Coronary artery (tissue), 2 donors: ENCODE data around the gene ZSCAN23.
"Not testable (repeated sequence)": the region's sequence is repeated elsewhere in the genome, so short reads cannot be mapped to it uniquely, and the experiment has no call there.

ENCODE experiments used
- DNase-seq: peaks from one replicate; pipeline ENCODE4 v3.0.0-alpha.2; 2017; ENCODE audit warnings: low spot score
- H3K27ac ChIP-seq, 2 donors: fragments of 200-600 bp; sonication (generic); one replicate each; pipeline ENCODE4 v1.5.1; 2016 to 2019
- H3K4me3 ChIP-seq: fragments of 200-600 bp; sonication (generic); 2 replicates; pipeline ENCODE4 v1.5.1; 2016; ENCODE audit warnings: mild to moderate bottlenecking, moderate library complexity
- TF ChIP-seq, protein P1 (sequence below): fragments of 200-600 bp; sonication (generic); IDR thresholded peaks from one replicate; pipeline ENCODE4 v1.5.1; 2019; ENCODE audit warnings: antibody characterized with exemption

ZSCAN23 gene

DNA sequence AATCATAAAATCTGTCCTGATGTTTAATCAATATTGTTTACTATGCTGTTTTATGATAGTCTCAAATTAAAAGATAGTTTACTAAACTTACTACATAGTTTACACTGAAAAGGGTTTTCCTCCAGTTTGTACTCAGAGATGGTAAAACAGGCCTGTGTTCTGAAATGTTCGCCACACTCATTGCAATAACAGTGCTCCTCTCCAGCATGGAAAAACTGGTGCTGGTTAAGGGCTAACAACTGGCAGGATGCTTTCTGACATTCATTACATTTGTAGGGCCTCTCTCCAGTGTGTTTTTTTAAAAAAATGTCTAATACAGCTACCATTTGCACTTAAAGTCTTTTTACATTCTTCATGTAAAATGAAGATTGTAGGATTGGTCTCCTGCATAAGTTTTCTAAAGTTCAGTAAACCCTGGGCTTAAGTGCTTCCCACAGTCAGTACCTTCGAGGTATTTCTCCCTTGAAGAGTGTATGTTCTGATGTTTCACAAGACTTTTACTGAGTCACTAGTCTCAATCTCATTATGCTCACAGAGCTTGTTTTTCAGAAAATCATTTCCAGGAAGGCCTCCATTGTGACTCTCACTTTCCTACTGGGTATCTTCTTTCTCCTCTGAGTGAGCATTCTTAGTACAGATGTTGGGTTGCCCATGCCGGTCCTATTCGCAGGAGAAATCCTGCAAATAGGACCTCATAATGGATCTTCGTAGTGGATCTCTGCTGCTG is 35.1 kb downstream of the ZSCAN23 start:
- no peak for DNase-seq
- TF ChIP-seq, protein P1, sequence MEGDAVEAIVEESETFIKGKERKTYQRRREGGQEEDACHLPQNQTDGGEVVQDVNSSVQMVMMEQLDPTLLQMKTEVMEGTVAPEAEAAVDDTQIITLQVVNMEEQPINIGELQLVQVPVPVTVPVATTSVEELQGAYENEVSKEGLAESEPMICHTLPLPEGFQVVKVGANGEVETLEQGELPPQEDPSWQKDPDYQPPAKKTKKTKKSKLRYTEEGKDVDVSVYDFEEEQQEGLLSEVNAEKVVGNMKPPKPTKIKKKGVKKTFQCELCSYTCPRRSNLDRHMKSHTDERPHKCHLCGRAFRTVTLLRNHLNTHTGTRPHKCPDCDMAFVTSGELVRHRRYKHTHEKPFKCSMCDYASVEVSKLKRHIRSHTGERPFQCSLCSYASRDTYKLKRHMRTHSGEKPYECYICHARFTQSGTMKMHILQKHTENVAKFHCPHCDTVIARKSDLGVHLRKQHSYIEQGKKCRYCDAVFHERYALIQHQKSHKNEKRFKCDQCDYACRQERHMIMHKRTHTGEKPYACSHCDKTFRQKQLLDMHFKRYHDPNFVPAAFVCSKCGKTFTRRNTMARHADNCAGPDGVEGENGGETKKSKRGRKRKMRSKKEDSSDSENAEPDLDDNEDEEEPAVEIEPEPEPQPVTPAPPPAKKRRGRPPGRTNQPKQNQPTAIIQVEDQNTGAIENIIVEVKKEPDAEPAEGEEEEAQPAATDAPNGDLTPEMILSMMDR, result no peak
- Histone ChIP-seq H3K27ac (no peak overlapping the region), H3K4me3 (no peak overlapping the region)

DNA sequence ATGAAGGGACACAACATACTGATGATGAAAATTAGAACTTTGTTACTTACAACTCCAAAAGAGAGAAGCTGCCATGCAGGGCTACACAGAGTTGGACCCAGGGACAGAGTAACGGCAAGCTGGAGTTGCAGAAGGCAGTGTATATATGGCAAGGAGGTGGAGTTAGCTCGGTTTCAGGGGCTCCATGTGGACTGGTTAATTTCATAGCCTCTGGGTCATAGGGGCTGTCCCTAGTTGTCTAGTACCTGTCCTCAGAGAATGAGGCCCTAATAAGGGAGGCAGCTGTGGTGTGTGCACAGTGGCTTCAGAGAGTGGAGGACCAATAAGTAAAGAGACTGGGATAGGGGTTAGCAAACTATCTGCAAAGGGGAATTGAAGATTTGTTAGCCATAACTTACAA is 35.9 kb downstream of the ZSCAN23 start:
- no peak for DNase-seq
- TF ChIP-seq, protein P1, result no peak
- no peak overlapping the region for H3K4me3 ChIP-seq
- no peak overlapping the region for H3K27ac ChIP-seq

DNA sequence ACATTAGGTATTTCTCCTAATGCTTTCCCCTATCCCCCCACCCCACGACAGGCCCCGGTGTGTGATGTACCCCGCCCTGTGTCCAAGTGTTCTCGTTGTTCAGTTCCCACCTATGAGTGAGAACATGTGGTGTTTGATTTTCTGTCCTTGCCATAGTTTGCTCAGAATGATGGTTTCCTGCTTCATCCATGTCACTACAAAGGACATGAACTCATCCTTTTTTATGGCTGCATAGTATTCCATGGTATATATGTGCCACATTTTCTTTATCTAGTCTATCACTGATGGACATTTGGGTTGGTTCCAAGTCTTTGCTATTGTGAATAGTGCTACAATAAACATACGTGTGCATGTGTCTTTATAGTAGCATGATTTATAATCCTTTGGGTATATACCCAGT is 39.4 kb downstream of the ZSCAN23 start:
- H3K4me3 ChIP-seq, DNase-seq, H3K27ac ChIP-seq: not testable (repeated sequence)

DNA sequence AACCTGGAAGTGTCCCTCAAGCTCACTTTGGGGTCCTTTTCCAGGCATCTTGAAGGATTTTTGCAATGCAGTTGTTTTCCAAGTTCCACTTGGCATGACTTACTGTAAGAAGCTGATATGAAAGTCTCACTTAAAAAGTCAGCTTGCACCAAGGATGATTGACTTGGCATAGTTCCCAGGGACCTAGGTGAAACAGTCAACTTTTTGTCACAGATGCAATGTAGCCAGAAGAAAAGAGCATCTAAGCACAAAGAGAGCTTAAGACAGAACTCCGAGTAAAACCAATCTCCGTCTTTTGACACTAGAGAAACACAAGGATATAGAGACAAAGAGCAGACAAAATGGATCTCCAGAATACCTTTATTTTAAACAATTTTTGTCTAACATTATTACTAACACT is 41.1 kb downstream of the ZSCAN23 start:
- Histone ChIP-seq H3K4me3 (no peak overlapping the region), H3K27ac (no peak overlapping the region)
- TF ChIP-seq, protein P1, result no peak
- DNase-seq, result no peak

DNA sequence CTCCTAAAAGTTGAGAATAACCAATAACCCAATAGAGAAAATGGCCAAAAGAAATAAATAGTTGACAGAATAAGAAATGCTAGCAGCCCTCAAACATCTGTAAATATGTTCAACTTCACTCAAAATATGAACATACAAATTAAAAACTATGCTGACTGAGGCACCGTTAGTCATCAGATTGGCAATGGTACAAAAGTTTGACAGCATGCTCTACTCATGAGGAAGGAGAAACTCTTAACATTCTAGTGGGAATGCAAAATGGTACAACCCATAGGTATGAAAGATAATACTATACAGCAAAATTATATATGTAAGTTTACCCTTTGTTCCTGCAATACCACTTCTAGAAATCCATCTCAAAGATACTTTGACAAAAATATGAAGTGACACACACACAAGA is 42.1 kb downstream of the ZSCAN23 start:
- no peak for DNase-seq
- H3K27ac ChIP-seq, result no peak overlapping the region
- H3K4me3 ChIP-seq, result no peak overlapping the region
- TF ChIP-seq, protein P1, result no peak

DNA sequence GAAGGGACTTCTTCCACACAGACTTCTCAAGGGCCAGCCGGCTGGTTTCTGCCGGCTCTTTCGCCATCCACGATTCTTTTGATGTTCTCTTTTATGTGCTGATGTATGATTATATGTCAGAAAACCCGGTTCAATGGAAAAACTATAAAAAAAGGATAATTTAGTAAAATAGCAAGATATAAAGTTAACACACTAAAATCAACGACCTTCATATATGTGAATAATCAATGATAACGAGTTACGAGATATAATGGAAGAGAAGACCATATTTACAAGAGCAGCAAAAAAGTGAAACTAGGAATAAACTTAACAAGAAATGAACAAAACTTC is 43.2 kb downstream of the ZSCAN23 start:
- TF ChIP-seq, protein P1, result no peak
- H3K27ac ChIP-seq, result peak overlapping the region in 1 of 2 donors; percentile 58
- DNase-seq, result no peak
- peak overlapping the region; percentile 78 for H3K4me3 ChIP-seq

DNA sequence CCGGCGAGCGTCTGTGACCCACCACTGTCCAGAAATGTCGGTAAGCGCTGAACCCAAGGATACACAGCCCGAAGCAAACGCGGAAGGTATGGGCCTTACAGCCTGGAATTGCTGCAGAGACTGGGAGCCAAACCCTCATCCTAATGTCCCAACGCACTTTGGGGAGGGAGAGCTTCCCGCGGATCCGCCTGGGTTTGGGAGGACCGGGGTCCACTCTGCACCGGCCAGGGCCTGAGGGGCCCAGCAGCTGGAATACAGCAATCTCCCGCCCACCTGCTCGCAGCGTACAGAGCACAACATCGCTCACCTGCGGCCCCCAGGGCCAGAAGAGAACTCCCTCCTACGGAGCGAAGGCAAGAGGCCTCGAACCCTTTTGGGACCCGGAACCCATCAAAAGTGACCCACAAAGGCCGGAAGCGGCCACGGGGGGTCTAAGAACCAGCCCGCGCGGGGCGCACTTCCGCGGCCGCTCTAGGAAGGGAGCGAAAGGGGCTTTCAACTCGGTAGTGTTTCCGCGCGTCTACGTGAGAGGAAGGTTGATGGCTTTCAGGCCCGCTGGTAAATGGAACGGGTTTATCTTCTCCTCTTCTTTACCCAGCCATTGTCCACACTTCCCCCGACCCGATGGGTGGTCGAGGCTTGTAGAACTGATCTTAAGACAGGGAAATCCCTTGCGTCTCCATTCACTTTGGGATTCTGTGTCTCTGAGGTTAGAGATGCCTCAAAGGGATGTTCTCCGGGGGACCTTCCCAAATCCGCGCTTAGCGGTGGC is 43.8 kb downstream of the ZSCAN23 start, which contains the start of gene ZSCAN12:
ZSCAN12 (minus strand) TSS at position 398 of the 772 bp plus-strand sequence. CDS start 1,342 bp downstream, outside the sequence.
- peak; percentile 84 for DNase-seq
- H3K4me3 ChIP-seq, result peak within 1 kb of the TSS; percentile 78
- peak within 1 kb of the TSS; percentile 13 to 58 for H3K27ac ChIP-seq
- TF ChIP-seq, protein P1, result no peak
